ENCODE measurements around the gene C2orf81. TPM values are rescaled to one million over a fixed set of nuclear protein-coding genes. Genes with fewer than 3 reads are reported as not detected.
A peak's percentile ranks its signal among the peaks of the same experiment; 100 is the strongest.
"Not testable (repeated sequence)": the region's sequence is repeated elsewhere in the genome, so short reads cannot be mapped to it uniquely, and the experiment has no call there.

C2orf81 gene
- total RNA-seq, 1 donor from 2014 or later: 3.7 TPM

DNA sequence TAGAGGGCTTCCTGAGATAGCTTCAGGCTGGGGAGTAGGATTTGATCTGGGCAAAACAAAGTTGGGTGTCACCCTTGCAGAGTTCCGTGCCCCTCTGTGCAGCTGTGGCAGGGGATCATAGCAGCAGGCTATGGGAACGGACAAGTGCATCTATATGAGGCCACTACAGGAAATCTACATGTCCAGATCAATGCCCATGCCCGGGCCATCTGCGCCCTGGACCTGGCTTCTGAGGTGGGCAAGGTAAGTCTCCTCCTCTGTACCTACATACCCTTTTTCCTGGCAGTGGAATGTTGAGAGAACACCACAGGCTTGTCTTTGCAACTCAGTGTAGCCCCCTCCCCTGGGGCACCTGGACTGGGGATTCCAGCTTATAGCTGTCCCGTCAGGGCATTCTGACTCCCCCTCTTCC lies 3.6 kb upstream of the C2orf81 start:
- H3K27ac Mint-ChIP-seq (ENCODE audit: unreplicated experiment): peak overlapping the region; percentile 79
- H3K4me3 Mint-ChIP-seq (ENCODE audit: unreplicated experiment): no peak overlapping the region
- H3K27me3 Mint-ChIP-seq (ENCODE audit: unreplicated experiment): peaks cover 8% of the 10 kb centered on the region
- peaks cover 14% of the 10 kb centered on the region for H3K9me3 Mint-ChIP-seq (ENCODE audit: unreplicated experiment)
- no peak for DNase-seq
- TF ChIP-seq, protein P1, sequence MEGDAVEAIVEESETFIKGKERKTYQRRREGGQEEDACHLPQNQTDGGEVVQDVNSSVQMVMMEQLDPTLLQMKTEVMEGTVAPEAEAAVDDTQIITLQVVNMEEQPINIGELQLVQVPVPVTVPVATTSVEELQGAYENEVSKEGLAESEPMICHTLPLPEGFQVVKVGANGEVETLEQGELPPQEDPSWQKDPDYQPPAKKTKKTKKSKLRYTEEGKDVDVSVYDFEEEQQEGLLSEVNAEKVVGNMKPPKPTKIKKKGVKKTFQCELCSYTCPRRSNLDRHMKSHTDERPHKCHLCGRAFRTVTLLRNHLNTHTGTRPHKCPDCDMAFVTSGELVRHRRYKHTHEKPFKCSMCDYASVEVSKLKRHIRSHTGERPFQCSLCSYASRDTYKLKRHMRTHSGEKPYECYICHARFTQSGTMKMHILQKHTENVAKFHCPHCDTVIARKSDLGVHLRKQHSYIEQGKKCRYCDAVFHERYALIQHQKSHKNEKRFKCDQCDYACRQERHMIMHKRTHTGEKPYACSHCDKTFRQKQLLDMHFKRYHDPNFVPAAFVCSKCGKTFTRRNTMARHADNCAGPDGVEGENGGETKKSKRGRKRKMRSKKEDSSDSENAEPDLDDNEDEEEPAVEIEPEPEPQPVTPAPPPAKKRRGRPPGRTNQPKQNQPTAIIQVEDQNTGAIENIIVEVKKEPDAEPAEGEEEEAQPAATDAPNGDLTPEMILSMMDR (IDR thresholded peaks at IDR 0.05; ENCODE audit: partially characterized antibody, unreplicated experiment): no peak
- no peaks in the 10 kb centered on the region for H3K36me3 Mint-ChIP-seq (ENCODE audit: unreplicated experiment)
- peaks cover 3% of the 10 kb centered on the region for H3K4me1 Mint-ChIP-seq (ENCODE audit: low read depth, unreplicated experiment)

- no peaks in the 10 kb centered on the region for H3K36me3 Mint-ChIP-seq (ENCODE audit: unreplicated experiment)
- no peak for DNase-seq
Measured at GRCh38 chr2:74424139-74424992, 2.9 kb upstream of the C2orf81 start.

DNA sequence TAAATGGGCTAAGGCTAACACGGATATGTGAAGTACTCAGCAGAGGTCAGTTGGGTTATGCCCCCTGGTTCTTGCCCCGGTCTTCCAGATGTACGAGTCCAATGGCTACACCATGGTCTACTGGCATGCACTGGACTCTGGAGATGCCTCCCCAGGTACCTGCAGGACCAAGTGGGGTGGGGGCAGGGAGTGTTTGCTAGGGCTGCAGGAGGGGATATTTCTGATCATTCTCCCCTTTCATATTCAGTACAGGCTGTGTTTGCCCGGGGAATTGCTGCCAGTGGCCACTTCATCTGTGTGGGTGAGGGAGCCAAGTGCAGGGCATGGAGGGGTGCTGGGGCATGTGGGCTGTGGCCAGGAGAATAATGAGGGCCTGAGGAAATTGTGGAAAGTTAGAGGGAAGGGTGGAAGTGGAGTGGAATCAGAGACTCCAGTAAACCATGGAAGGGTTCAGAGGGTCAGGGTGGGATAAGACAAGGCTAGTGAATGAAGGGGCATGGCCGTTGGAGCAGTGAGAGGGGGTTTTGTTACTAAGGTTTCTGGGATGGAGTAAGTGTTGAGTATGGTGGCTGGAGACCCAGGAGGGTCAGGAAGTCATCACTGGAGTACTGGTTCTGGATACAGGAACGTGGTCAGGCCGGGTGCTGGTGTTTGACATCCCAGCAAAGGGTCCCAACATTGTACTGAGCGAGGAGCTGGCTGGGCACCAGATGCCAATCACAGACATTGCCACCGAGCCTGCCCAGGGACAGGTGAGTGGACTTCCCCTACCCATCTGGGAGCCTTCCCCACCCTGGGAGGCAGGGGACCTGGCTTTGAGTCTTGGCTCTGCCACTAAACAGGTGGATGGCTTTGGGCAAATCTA lies 2.0 kb upstream of the C2orf81 start:
- Mint-ChIP-seq H3K9me3 (ENCODE audit: unreplicated experiment) (peaks cover 14% of the 10 kb centered on the region), H3K27me3 (ENCODE audit: unreplicated experiment) (peaks cover 8% of the 10 kb centered on the region), H3K4me3 (ENCODE audit: unreplicated experiment) (peak overlapping the region; percentile 100), H3K27ac (ENCODE audit: unreplicated experiment) (peak overlapping the region; percentile 9), H3K36me3 (ENCODE audit: unreplicated experiment) (no peaks in the 10 kb centered on the region), H3K4me1 (ENCODE audit: low read depth, unreplicated experiment) (peaks cover 3% of the 10 kb centered on the region)
- TF ChIP-seq, protein P1 (IDR thresholded peaks at IDR 0.05; ENCODE audit: partially characterized antibody, unreplicated experiment): no peak
- no peak for DNase-seq

More at GRCh38 chr2:74424139-74424992, 2.9 kb upstream of the C2orf81 start:
- peak overlapping the region; percentile 79 for H3K27ac Mint-ChIP-seq (ENCODE audit: unreplicated experiment)
- TF ChIP-seq, protein P1 (IDR thresholded peaks at IDR 0.05; ENCODE audit: partially characterized antibody, unreplicated experiment): no peak
- H3K4me3 Mint-ChIP-seq (ENCODE audit: unreplicated experiment): no peak overlapping the region
- peaks cover 14% of the 10 kb centered on the region for H3K9me3 Mint-ChIP-seq (ENCODE audit: unreplicated experiment)
- H3K4me1 Mint-ChIP-seq (ENCODE audit: low read depth, unreplicated experiment): peaks cover 3% of the 10 kb centered on the region
- H3K27me3 Mint-ChIP-seq (ENCODE audit: unreplicated experiment): peaks cover 8% of the 10 kb centered on the region

- peak overlapping the region; percentile 100 for H3K4me3 Mint-ChIP-seq (ENCODE audit: unreplicated experiment)
- H3K27ac Mint-ChIP-seq (ENCODE audit: unreplicated experiment): not testable (repeated sequence)
Measured at GRCh38 chr2:74420443-74421103, 846 bp downstream of the C2orf81 start.

DNA sequence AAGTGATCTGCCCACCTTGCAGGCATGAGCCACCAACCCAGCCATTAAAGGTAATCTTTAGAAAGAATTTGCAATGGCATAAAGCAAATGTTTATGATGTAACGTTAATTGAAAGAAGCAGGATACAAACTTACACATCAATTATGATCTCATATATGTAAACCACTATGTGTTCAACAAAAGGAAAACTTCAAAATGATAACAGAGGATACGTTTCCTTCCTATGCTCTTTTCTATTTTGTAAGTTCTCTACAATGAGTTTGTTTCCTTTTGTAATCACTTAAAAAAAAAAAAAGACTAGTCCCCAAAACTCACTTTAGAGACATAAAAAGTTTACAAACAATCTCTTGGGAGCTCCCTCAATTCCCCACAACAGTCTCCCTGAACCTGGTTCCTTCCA lies 1.4 kb downstream of the C2orf81 start:
- Mint-ChIP-seq H3K27me3 (ENCODE audit: unreplicated experiment) (peaks cover 11% of the 10 kb centered on the region), H3K36me3 (ENCODE audit: unreplicated experiment) (no peaks in the 10 kb centered on the region), H3K4me1 (ENCODE audit: low read depth, unreplicated experiment) (peaks cover 10% of the 10 kb centered on the region), H3K4me3 (ENCODE audit: unreplicated experiment) (no peak overlapping the region), H3K9me3 (ENCODE audit: unreplicated experiment) (peaks cover 13% of the 10 kb centered on the region), H3K27ac (ENCODE audit: unreplicated experiment) (no peak overlapping the region)
- DNase-seq: no peak
- TF ChIP-seq, protein P1 (IDR thresholded peaks at IDR 0.05; ENCODE audit: partially characterized antibody, unreplicated experiment): no peak

More at GRCh38 chr2:74420443-74421103, 846 bp downstream of the C2orf81 start:
- Mint-ChIP-seq H3K27me3 (ENCODE audit: unreplicated experiment) (peaks cover 11% of the 10 kb centered on the region), H3K9me3 (ENCODE audit: unreplicated experiment) (peaks cover 13% of the 10 kb centered on the region), H3K4me1 (ENCODE audit: low read depth, unreplicated experiment) (peaks cover 12% of the 10 kb centered on the region)
- not testable (repeated sequence) for H3K36me3 Mint-ChIP-seq (ENCODE audit: unreplicated experiment); DNase-seq
